SU-DHL-6 (cell line): ENCODE data around the gene RNF14.

ENCODE experiments used
- H2AFZ ChIP-seq: fragments of 200-600 bp; sonication (generic); 2 replicates; pipeline ENCODE4 v1.6.1; 2014; ENCODE audit warnings: low read depth, mild to moderate bottlenecking, moderate library complexity, mixed read lengths, antibody characterized with exemption, low read length; ENCODE audit not compliant: severe bottlenecking
- H3F3A ChIP-seq: fragments of 200-600 bp; shearing (Covaris generic); 2 replicates; pipeline ENCODE4 v1.6.0; 2016; ENCODE audit warnings: antibody characterized with exemption, mild to moderate bottlenecking; ENCODE audit not compliant: insufficient read depth
- H3K27ac ChIP-seq: fragments of 200-600 bp; sonication (generic); 2 replicates; pipeline ENCODE4 v1.5.1; 2016; ENCODE audit warnings: low read depth, mild to moderate bottlenecking, low read length, moderate library complexity, mixed read lengths
- H3K27me3 ChIP-seq: fragments of 200-600 bp; sonication (generic), shearing (Covaris generic); 2 replicates; pipeline ENCODE4 v1.6.0; 2014; ENCODE audit warnings: mild to moderate bottlenecking, low read length
- H3K36me3 ChIP-seq: fragments of 200-600 bp; sonication (generic); 2 replicates; pipeline ENCODE4 v1.6.1; 2014; ENCODE audit warnings: mild to moderate bottlenecking, low read length, mixed read lengths
- H3K4me2 ChIP-seq: fragments of 300-600, 200-600 bp; shearing (Covaris generic), sonication (generic); 2 replicates; pipeline ENCODE4 v1.6.0; 2014; ENCODE audit warnings: low read length, low read depth, mild to moderate bottlenecking; ENCODE audit not compliant: poor library complexity, severe bottlenecking
- H3K4me3 ChIP-seq: fragments of 200-600 bp; sonication (generic); 2 replicates; pipeline ENCODE4 v1.5.1; 2014; ENCODE audit warnings: antibody characterized with exemption, low read length, mild to moderate bottlenecking, mixed read lengths; ENCODE audit not compliant: insufficient read depth, poor library complexity, severe bottlenecking
- H3K79me2 ChIP-seq: fragments of 200-600 bp; sonication (generic); 2 replicates; pipeline ENCODE4 v1.6.1; 2014; ENCODE audit warnings: mild to moderate bottlenecking, low read length, moderate library complexity; ENCODE audit not compliant: insufficient read depth
- H3K9ac ChIP-seq: fragments of 200-600 bp; sonication (generic); 2 replicates; pipeline ENCODE4 v1.7.0; 2014; ENCODE audit warnings: mild to moderate bottlenecking, low read length
- H3K9me2 ChIP-seq: fragments of 200-600 bp; sonication (generic); replicated peaks from 2 replicates; pipeline ENCODE4 v1.6.1; 2014; ENCODE audit warnings: low read length; ENCODE audit not compliant: insufficient read depth
- H3K9me3 ChIP-seq: fragments of 200-600 bp; sonication (generic); 2 replicates; pipeline ENCODE4 v1.6.1; 2014; ENCODE audit warnings: low read length, mixed read lengths; ENCODE audit not compliant: insufficient read depth
- H4K20me1 ChIP-seq: fragments of 200-600 bp; sonication (generic); 2 replicates; pipeline ENCODE4 v1.6.1; 2014; ENCODE audit warnings: low read depth, mild to moderate bottlenecking, antibody characterized with exemption, low read length, moderate library complexity, mixed read lengths
- CTCF ChIP-seq: fragments of 200-600 bp; sonication (generic); IDR thresholded peaks from one replicate; pipeline ENCODE4 v1.5.1; 2017; ENCODE audit warnings: antibody characterized with exemption, mild to moderate bottlenecking, low read length, moderate library complexity; ENCODE audit not compliant: insufficient read depth, poor library complexity, severe bottlenecking
- EZH2phosphoT487 ChIP-seq: fragments of 200-600 bp; sonication (generic), shearing (Covaris generic); conservative IDR thresholded peaks from 2 replicates; pipeline ENCODE4 v1.6.1; 2018; ENCODE audit warnings: mild to moderate bottlenecking, antibody characterized with exemption, low read length, moderate library complexity, mixed read lengths

RNF14 gene

GRCh38 chr5:141944076-141944475 lies 24.8 kb upstream of the RNF14 start:
- no peaks in the 10 kb centered on the region for H3K27me3 ChIP-seq
- no peak overlapping the region for H3K4me2 ChIP-seq
- no peaks in the 10 kb centered on the region for H3K9me3 ChIP-seq
- no peak overlapping the region for H3K27ac ChIP-seq
- no peaks in the 10 kb centered on the region for H3K79me2 ChIP-seq
- H3K9me2 ChIP-seq, result no peaks in the 10 kb centered on the region
- H4K20me1 ChIP-seq, result no peaks in the 10 kb centered on the region
- no peak overlapping the region for H3K9ac ChIP-seq
- no peaks in the 10 kb centered on the region; the same call in 1 of the 2 replicates for H3F3A ChIP-seq
- no peaks in the 10 kb centered on the region for H3K36me3 ChIP-seq
- H3K4me3 ChIP-seq, result no peak overlapping the region
- no peak overlapping the region for H2AFZ ChIP-seq
- TF ChIP-seq CTCF, result no peak
- TF ChIP-seq EZH2phosphoT487, result no peak

GRCh38 chr5:141945511-141946051 lies 23.3 kb upstream of the RNF14 start:
- H3F3A ChIP-seq, result no peaks in the 10 kb centered on the region; the same call in 1 of the 2 replicates

GRCh38 chr5:141947316-141947715 lies 21.6 kb upstream of the RNF14 start:
- Histone ChIP-seq H4K20me1 (no peaks in the 10 kb centered on the region), H3K79me2 (no peaks in the 10 kb centered on the region), H3K36me3 (no peaks in the 10 kb centered on the region), H3K9me3 (no peaks in the 10 kb centered on the region), H3K9ac (no peak overlapping the region), H3K4me2 (no peak overlapping the region), H3K27ac (no peak overlapping the region), H3K4me3 (no peak overlapping the region), H3K27me3 (no peaks in the 10 kb centered on the region), H2AFZ (no peak overlapping the region), H3F3A (no peaks in the 10 kb centered on the region), H3K9me2 (no peaks in the 10 kb centered on the region)
- TF ChIP-seq CTCF, result no peak
- TF ChIP-seq EZH2phosphoT487, result no peak

More at GRCh38 chr5:141945511-141946051, 23.3 kb upstream of the RNF14 start:
- Histone ChIP-seq H4K20me1 (no peaks in the 10 kb centered on the region), H3K36me3 (no peaks in the 10 kb centered on the region), H3K9me2 (no peaks in the 10 kb centered on the region), H3K27ac (no peak overlapping the region), H3K4me3 (no peak overlapping the region), H3K9me3 (no peaks in the 10 kb centered on the region), H3K79me2 (no peaks in the 10 kb centered on the region), H3K4me2 (no peak overlapping the region), H3K27me3 (no peaks in the 10 kb centered on the region), H3K9ac (no peak overlapping the region), H2AFZ (no peak overlapping the region)
- TF ChIP-seq EZH2phosphoT487 (no peak), CTCF (no peak)
